SK-N-MC (cell line): Measurements from ENCODE around the gene TMPRSS11D.

ENCODE experiments used
- EZH2 ChIP-seq: fragments of 200-600 bp; sonication (generic); IDR thresholded peaks from one replicate; pipeline ENCODE4 v1.6.1; 2017; ENCODE audit warnings: antibody characterized with exemption
- POLR2AphosphoS5 ChIP-seq: IDR thresholded peaks from 2 replicates; pipeline ENCODE4 v1.6.1; 2012; ENCODE audit warnings: mild to moderate bottlenecking, low read depth, low read length, borderline replicate concordance

- no peak for TF ChIP-seq POLR2AphosphoS5
- TF ChIP-seq EZH2, result no peak
These were observed 12.7 kb upstream of the TMPRSS11D start for GRCh38 chr4:67896421-67897065.
